HepG2 (cell line): ENCODE results near the gene MLYCD. TPM values are rescaled to one million over a fixed set of nuclear protein-coding genes. Genes with fewer than 3 reads are reported as not detected.

ENCODE experiments used
- AGO1 ChIP-seq: fragments of 200-400 bp; formaldehyde crosslinking; IDR thresholded peaks from 2 replicates; pipeline ENCODE4 v1.6.1; 2017; ENCODE audit warnings: mild to moderate bottlenecking, low read depth, low read length, moderate library complexity; ENCODE audit not compliant: poor library complexity, severe bottlenecking
- EED ChIP-seq: sonication (generic); formaldehyde crosslinking; IDR thresholded peaks from 2 replicates; pipeline ENCODE4 v1.5.0; 2020; ENCODE audit warnings: mild to moderate bottlenecking, missing genetic modification reagents
- FLYWCH1 ChIP-seq: sonication (generic); formaldehyde crosslinking; IDR thresholded peaks from 2 replicates; pipeline ENCODE4 v1.8.1; 2023; ENCODE audit warnings: mild to moderate bottlenecking, missing genetic modification reagents
- HDAC1 ChIP-seq: sonication (generic); formaldehyde crosslinking; IDR thresholded peaks from 2 replicates; pipeline ENCODE4 v1.5.1; 2020; ENCODE audit warnings: mild to moderate bottlenecking, missing genetic modification reagents
- JUN ChIP-seq: sonication (generic); formaldehyde crosslinking; IDR thresholded peaks from 2 replicates; pipeline ENCODE4 v1.4.0; 2020; ENCODE audit warnings: mild to moderate bottlenecking, missing genetic modification reagents
- PRPF4 ChIP-seq: fragments of 200-400 bp; formaldehyde crosslinking; IDR thresholded peaks from 2 replicates; pipeline ENCODE4 v1.6.1; 2016; ENCODE audit warnings: low read length, low read depth; ENCODE audit not compliant: poor library complexity, severe bottlenecking
- RNF2 ChIP-seq: fragments of 450-650 bp; conservative IDR thresholded peaks from 2 replicates; pipeline ENCODE4 v1.6.1; 2016; ENCODE audit warnings: low read depth
- SCMH1 ChIP-seq: sonication (generic); formaldehyde crosslinking; IDR thresholded peaks from 2 replicates; pipeline ENCODE4 v1.9.0; 2021; ENCODE audit warnings: missing genetic modification reagents, mild to moderate bottlenecking, borderline replicate concordance
- SNAPC2 ChIP-seq: sonication (generic); formaldehyde crosslinking; IDR thresholded peaks from 2 replicates; pipeline ENCODE4 v1.8.1; 2022; ENCODE audit warnings: mild to moderate bottlenecking, missing genetic modification reagents
- SP4 ChIP-seq: sonication (generic); formaldehyde crosslinking; IDR thresholded peaks from 2 replicates; pipeline ENCODE4 v1.8.1; 2023; ENCODE audit warnings: mild to moderate bottlenecking, missing genetic modification reagents
- THYN1 ChIP-seq: sonication (generic); formaldehyde crosslinking; IDR thresholded peaks from 2 replicates; pipeline ENCODE4 v1.8.1; 2023; ENCODE audit warnings: low read depth, mild to moderate bottlenecking, moderate library complexity, missing genetic modification reagents, borderline replicate concordance
- TP53 ChIP-seq: sonication (generic); formaldehyde crosslinking; conservative IDR thresholded peaks from 2 replicates; pipeline ENCODE4 v1.4.0; 2020; ENCODE audit warnings: missing genetic modification reagents
- ZBTB38 ChIP-seq: sonication (generic); formaldehyde crosslinking; IDR thresholded peaks from 2 replicates; pipeline ENCODE4 v1.5.1; 2020; ENCODE audit warnings: mild to moderate bottlenecking, missing genetic modification reagents
- ZBTB7A ChIP-seq: sonication (generic); formaldehyde crosslinking; IDR thresholded peaks from 2 replicates; pipeline ENCODE4 v1.8.0; 2022; ENCODE audit warnings: mild to moderate bottlenecking, missing genetic modification reagents
- ZNF292 ChIP-seq: sonication (generic); formaldehyde crosslinking; IDR thresholded peaks from 2 replicates; pipeline ENCODE4 v1.8.1; 2022; ENCODE audit warnings: mild to moderate bottlenecking, low read depth, missing genetic modification reagents, borderline replicate concordance
- ZNF776 ChIP-seq: sonication (generic); formaldehyde crosslinking; IDR thresholded peaks from 2 replicates; pipeline ENCODE4 v1.4.0; 2020; ENCODE audit warnings: mild to moderate bottlenecking, missing genetic modification reagents
- polyA plus RNA-seq, 8 experiments: library from polyadenylated mRNA; depleted of rRNA in 3 of 8; stranded (reverse) in 7 of 8; unstranded in 1 of 8; fragments of >200 nt; fragmentation: Illumina TruSeq in 4 of 8; extraction: Trizol in 4 of 8; gene quantifications; 2 replicates each; pipeline versions ENCODE4 v1.2.1 to v1.2.3, GENCODE V29; 2011 to 2016; ENCODE audit warnings: low read depth in 4 of 8, missing spikeins in 1 of 8, mixed read lengths in 1 of 8; ENCODE audit not compliant: insufficient read depth in 1 of 8
- total RNA-seq, 5 experiments: library from RNA; depleted of rRNA; stranded (reverse); fragments of >200 nt; fragmentation: Illumina TruSeq; extraction: Trizol; gene quantifications; 2 replicates each; pipeline ENCODE4 v1.2.3, GENCODE V29; 2016; ENCODE audit warnings: low read depth in 1 of 5
- TF ChIP-seq, protein P1 (sequence below): sonication (generic); formaldehyde crosslinking; IDR thresholded peaks from 2 replicates; pipeline ENCODE4 v1.4.0; 2020; ENCODE audit warnings: missing genetic modification reagents, borderline replicate concordance
- TF ChIP-seq, protein P2 (sequence below): sonication (generic); formaldehyde crosslinking; IDR thresholded peaks from 2 replicates; pipeline ENCODE4 v1.5.1; 2020; ENCODE audit warnings: mild to moderate bottlenecking, missing genetic modification reagents, moderate library complexity

The MLYCD gene
- total and polyA plus RNA-seq, 2 of the 13 experiments (the other 11 are each of a cell fraction or from before 2014, with no cell fraction given), result 1.8 to 4.0 TPM

- TF ChIP-seq, protein P1, sequence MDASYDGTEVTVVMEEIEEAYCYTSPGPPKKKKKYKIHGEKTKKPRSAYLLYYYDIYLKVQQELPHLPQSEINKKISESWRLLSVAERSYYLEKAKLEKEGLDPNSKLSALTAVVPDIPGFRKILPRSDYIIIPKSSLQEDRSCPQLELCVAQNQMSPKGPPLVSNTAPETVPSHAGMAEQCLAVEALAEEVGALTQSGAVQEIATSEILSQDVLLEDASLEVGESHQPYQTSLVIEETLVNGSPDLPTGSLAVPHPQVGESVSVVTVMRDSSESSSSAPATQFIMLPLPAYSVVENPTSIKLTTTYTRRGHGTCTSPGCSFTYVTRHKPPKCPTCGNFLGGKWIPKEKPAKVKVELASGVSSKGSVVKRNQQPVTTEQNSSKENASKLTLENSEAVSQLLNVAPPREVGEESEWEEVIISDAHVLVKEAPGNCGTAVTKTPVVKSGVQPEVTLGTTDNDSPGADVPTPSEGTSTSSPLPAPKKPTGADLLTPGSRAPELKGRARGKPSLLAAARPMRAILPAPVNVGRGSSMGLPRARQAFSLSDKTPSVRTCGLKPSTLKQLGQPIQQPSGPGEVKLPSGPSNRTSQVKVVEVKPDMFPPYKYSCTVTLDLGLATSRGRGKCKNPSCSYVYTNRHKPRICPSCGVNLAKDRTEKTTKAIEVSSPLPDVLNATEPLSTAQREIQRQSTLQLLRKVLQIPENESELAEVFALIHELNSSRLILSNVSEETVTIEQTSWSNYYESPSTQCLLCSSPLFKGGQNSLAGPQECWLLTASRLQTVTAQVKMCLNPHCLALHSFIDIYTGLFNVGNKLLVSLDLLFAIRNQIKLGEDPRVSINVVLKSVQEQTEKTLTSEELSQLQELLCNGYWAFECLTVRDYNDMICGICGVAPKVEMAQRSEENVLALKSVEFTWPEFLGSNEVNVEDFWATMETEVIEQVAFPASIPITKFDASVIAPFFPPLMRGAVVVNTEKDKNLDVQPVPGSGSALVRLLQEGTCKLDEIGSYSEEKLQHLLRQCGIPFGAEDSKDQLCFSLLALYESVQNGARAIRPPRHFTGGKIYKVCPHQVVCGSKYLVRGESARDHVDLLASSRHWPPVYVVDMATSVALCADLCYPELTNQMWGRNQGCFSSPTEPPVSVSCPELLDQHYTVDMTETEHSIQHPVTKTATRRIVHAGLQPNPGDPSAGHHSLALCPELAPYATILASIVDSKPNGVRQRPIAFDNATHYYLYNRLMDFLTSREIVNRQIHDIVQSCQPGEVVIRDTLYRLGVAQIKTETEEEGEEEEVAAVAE (CRISPR knock-in tag), result no peak
- no peak for TF ChIP-seq ZBTB7A (CRISPR knock-in tag)
- TF ChIP-seq JUN (CRISPR knock-in tag), result no peak
- peak; percentile 98 for TF ChIP-seq ZBTB38 (CRISPR knock-in tag)
- TF ChIP-seq SP4 (CRISPR knock-in tag), result 0 out of 2 replicates have a peak, but pooled peaks have one; percentile 47
- TF ChIP-seq TP53 (CRISPR knock-in tag), result no peak
- TF ChIP-seq AGO1, result no peak
- no peak for TF ChIP-seq SCMH1 (CRISPR knock-in tag)
- TF ChIP-seq HDAC1 (CRISPR knock-in tag), result no peak
- TF ChIP-seq, protein P2, sequence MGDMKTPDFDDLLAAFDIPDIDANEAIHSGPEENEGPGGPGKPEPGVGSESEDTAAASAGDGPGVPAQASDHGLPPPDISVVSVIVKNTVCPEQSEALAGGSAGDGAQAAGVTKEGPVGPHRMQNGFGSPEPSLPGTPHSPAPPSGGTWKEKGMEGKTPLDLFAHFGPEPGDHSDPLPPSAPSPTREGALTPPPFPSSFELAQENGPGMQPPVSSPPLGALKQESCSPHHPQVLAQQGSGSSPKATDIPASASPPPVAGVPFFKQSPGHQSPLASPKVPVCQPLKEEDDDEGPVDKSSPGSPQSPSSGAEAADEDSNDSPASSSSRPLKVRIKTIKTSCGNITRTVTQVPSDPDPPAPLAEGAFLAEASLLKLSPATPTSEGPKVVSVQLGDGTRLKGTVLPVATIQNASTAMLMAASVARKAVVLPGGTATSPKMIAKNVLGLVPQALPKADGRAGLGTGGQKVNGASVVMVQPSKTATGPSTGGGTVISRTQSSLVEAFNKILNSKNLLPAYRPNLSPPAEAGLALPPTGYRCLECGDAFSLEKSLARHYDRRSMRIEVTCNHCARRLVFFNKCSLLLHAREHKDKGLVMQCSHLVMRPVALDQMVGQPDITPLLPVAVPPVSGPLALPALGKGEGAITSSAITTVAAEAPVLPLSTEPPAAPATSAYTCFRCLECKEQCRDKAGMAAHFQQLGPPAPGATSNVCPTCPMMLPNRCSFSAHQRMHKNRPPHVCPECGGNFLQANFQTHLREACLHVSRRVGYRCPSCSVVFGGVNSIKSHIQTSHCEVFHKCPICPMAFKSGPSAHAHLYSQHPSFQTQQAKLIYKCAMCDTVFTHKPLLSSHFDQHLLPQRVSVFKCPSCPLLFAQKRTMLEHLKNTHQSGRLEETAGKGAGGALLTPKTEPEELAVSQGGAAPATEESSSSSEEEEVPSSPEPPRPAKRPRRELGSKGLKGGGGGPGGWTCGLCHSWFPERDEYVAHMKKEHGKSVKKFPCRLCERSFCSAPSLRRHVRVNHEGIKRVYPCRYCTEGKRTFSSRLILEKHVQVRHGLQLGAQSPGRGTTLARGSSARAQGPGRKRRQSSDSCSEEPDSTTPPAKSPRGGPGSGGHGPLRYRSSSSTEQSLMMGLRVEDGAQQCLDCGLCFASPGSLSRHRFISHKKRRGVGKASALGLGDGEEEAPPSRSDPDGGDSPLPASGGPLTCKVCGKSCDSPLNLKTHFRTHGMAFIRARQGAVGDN (CRISPR knock-in tag), result peak; percentile 15
- peak; percentile 67 for TF ChIP-seq PRPF4
- TF ChIP-seq ZNF776, result 0 out of 2 replicates have a peak, but pooled peaks have one; percentile 26
- 0 out of 2 replicates have a peak, but pooled peaks have one; percentile 26 for TF ChIP-seq EED
- TF ChIP-seq RNF2, result no peak
- TF ChIP-seq SNAPC2 (CRISPR knock-in tag), result no peak
- peak; percentile 48; the same call in 1 of the 2 replicates for TF ChIP-seq ZNF292 (CRISPR knock-in tag)
- no peak for TF ChIP-seq FLYWCH1 (CRISPR knock-in tag)
- no peak for TF ChIP-seq THYN1
Measured at GRCh38 chr16:83940630-83941378, 41.9 kb downstream of the MLYCD start (continued).
